GM10266 (cell line): Measurements from ENCODE around the gene NMT1.

Experiments
- DNase-seq: peaks from one replicate; pipeline ENCODE4 v3.0.0; 2012; ENCODE audit errors: extremely low spot score
- CTCF ChIP-seq: IDR thresholded peaks from 2 replicates; pipeline ENCODE4 v1.5.1; 2012; ENCODE audit warnings: mild to moderate bottlenecking, low read depth; ENCODE audit not compliant: control insufficient read depth, insufficient read depth; ENCODE audit errors: missing control alignments

Gene NMT1

DNA sequence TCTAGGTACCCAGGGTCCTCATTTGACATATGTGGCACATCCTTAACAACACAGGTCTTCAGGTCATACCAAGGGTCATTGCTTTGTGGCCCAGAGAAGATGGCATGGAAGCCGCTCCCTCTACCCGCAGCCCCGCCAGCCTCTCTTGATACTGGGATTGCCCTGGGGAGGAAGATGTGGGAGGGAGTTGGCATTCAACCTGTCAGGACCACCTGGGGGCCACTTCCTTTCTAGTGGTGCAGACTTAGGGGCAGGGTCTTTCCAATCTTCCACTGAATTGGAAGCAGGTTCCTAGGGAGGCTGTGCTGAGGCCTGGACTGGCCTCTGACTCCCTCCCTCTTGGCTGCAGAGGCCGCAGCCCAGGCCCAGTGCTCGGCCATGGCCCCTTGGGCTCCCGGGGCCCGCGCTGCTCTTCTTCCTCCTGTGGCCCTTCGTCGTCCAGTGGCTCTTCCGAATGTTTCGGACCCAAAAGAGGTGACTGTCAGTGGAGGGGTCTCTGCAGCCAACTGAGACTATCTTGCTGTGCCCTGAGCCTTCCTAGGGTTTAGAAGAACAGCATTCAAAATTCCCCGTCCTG, 82.1 kb downstream of the NMT1 start:
- no peak for DNase-seq
- no peak for TF ChIP-seq CTCF

- TF ChIP-seq CTCF, result no peak
- DNase-seq, result no peak
Measured at GRCh38 chr17:45143767-45144198, 82.7 kb downstream of the NMT1 start.

- DNase-seq, result peak; percentile 71
- no peak for TF ChIP-seq CTCF
Measured at GRCh38 chr17:45144199-45145034, 83.3 kb downstream of the NMT1 start.

DNA sequence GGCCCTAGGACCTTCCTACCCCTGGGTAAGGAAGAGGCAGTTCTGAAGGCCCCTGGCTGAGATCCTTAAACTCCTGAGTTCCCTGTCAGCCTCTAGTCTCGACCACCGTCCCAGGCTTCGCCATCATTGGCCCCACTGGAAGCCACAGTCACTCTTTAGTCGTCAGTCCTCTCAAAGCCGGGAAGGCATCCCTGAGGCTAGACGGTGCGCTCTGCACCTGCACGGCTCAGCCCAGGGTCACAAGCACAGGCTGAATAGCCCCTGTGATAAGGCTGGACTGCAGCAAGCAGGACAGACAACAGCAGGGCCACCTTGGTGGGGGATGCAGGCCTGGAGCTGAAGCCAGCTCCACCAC, 83.9 kb downstream of the NMT1 start:
- no peak for DNase-seq
- no peak for TF ChIP-seq CTCF

DNA sequence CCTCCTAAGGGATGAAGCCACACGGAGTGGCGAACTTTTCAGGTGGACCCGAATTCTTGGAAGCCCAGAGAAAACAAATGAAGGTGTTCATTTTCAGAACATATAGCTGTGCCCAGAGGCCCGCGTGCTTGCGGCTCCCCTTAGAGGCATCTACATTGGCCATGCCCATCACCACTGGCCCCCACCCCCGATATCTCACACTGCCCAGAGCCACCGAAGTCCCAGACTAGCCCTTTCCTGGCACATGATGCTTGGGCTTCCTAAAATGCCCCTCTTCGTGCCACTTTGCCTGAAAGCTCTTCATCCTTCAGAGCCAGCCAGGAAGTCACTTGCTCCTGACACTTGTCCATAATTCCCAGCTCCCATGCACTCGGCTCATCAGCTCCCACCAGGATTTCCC, 85.0 kb downstream of the NMT1 start:
- no peak for TF ChIP-seq CTCF
- DNase-seq, result no peak

DNA sequence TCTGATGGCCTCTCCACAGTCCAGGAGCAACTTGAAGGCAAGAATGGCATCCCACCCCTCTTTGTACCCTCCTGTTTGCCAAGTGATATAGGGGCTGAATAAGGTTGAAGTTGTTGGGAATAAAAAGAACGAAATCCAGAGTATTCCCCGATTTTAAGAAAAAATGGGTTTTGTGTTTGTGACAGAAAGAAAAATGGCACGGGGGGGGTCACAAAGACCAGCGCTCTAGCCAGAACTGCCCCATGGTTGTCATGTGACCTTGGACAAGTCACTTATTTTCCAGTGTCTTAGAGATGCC, 85.4 kb downstream of the NMT1 start:
- TF ChIP-seq CTCF, result no peak
- no peak for DNase-seq

GRCh38 chr17:45146890-45147580, 85.9 kb downstream of the NMT1 start:
- TF ChIP-seq CTCF, result no peak
- DNase-seq, result peak; percentile 70
